ENCODE data around the gene QPRT.
"Not testable (repeated sequence)": the region's sequence is repeated elsewhere in the genome, so short reads cannot be mapped to it uniquely, and the experiment has no call there.

QPRT gene

GRCh38 chr16:29678691-29679267 lies at the start of gene QPRT:
TSS of gene QPRT (plus strand) at chr16:29679180. CDS start at chr16:29679198, 18 bp downstream.
- Mint-ChIP-seq H3K36me3 (no peaks in the 10 kb centered on the region), H3K27ac (no peak within 1 kb of the TSS), H3K9me3 (no peaks in the 10 kb centered on the region), H3K4me1 (peaks cover 13% of the 10 kb centered on the region), H3K4me3 (peak within 1 kb of the TSS; percentile 74), H3K27me3 (no peaks in the 10 kb centered on the region)
- DNase-seq (ENCODE audit: low spot score in 2 of 2) (no peak), ATAC-seq (ENCODE audit: low read depth) (no peak)

- not testable (repeated sequence) for H3K9me3 Mint-ChIP-seq; H3K27me3 Mint-ChIP-seq; H3K27ac Mint-ChIP-seq; DNase-seq (ENCODE audit: low spot score in 2 of 2); H3K4me3 Mint-ChIP-seq; ATAC-seq (ENCODE audit: low read depth); H3K36me3 Mint-ChIP-seq; H3K4me1 Mint-ChIP-seq
Measured at GRCh38 chr16:29629318-29629717, 49.7 kb upstream of the QPRT start.

- H3K27me3 Mint-ChIP-seq; H3K4me1 Mint-ChIP-seq; H3K4me3 Mint-ChIP-seq; H3K9me3 Mint-ChIP-seq; H3K36me3 Mint-ChIP-seq; ATAC-seq (ENCODE audit: low read depth); H3K27ac Mint-ChIP-seq; DNase-seq (ENCODE audit: low spot score in 2 of 2): not testable (repeated sequence)
Measured at GRCh38 chr16:29631658-29632057, 47.3 kb upstream of the QPRT start.

GRCh38 chr16:29635902-29636301 lies 43.1 kb upstream of the QPRT start:
- H3K27me3 Mint-ChIP-seq; H3K4me1 Mint-ChIP-seq; H3K27ac Mint-ChIP-seq; H3K36me3 Mint-ChIP-seq; DNase-seq (ENCODE audit: low spot score in 2 of 2); H3K4me3 Mint-ChIP-seq; H3K9me3 Mint-ChIP-seq; ATAC-seq (ENCODE audit: low read depth): not testable (repeated sequence)

GRCh38 chr16:29636368-29636767 lies 42.6 kb upstream of the QPRT start:
- ATAC-seq (ENCODE audit: low read depth); H3K4me1 Mint-ChIP-seq; H3K27me3 Mint-ChIP-seq; H3K4me3 Mint-ChIP-seq; DNase-seq (ENCODE audit: low spot score in 2 of 2); H3K27ac Mint-ChIP-seq; H3K9me3 Mint-ChIP-seq; H3K36me3 Mint-ChIP-seq: not testable (repeated sequence)

GRCh38 chr16:29638751-29639150 lies 40.2 kb upstream of the QPRT start:
- ATAC-seq (ENCODE audit: low read depth); H3K4me3 Mint-ChIP-seq; H3K9me3 Mint-ChIP-seq; H3K27ac Mint-ChIP-seq; H3K36me3 Mint-ChIP-seq; H3K4me1 Mint-ChIP-seq; H3K27me3 Mint-ChIP-seq; DNase-seq (ENCODE audit: low spot score in 2 of 2): not testable (repeated sequence)

- no peak overlapping the region for H3K4me3 Mint-ChIP-seq
- peaks cover 23% of the 10 kb centered on the region for H3K4me1 Mint-ChIP-seq
- H3K27ac Mint-ChIP-seq, result no peak overlapping the region
- H3K27me3 Mint-ChIP-seq, result no peaks in the 10 kb centered on the region
- ATAC-seq (ENCODE audit: low read depth), result no peak
- no peak for DNase-seq (ENCODE audit: low spot score in 2 of 2)
- peaks cover 2% of the 10 kb centered on the region for H3K9me3 Mint-ChIP-seq
- H3K36me3 Mint-ChIP-seq, result no peaks in the 10 kb centered on the region
Measured at GRCh38 chr16:29641561-29641960, 37.4 kb upstream of the QPRT start.

- H3K27me3 Mint-ChIP-seq, result no peaks in the 10 kb centered on the region
- H3K27ac Mint-ChIP-seq, result peak overlapping the region; percentile 9
- no peak for DNase-seq (ENCODE audit: low spot score in 2 of 2)
- no peak for ATAC-seq (ENCODE audit: low read depth)
- peaks cover 2% of the 10 kb centered on the region for H3K9me3 Mint-ChIP-seq
- H3K4me3 Mint-ChIP-seq, result no peak overlapping the region
- peaks cover 23% of the 10 kb centered on the region for H3K4me1 Mint-ChIP-seq
- H3K36me3 Mint-ChIP-seq, result no peaks in the 10 kb centered on the region
Measured at GRCh38 chr16:29643596-29643995, 35.4 kb upstream of the QPRT start.

GRCh38 chr16:29644338-29644857 lies 34.6 kb upstream of the QPRT start:
- DNase-seq (ENCODE audit: low spot score in 2 of 2), result no peak
- peak overlapping the region; percentile 30 for H3K4me3 Mint-ChIP-seq
- no peaks in the 10 kb centered on the region for H3K27me3 Mint-ChIP-seq
- peaks cover 23% of the 10 kb centered on the region for H3K4me1 Mint-ChIP-seq
- peak overlapping the region; percentile 81 for H3K27ac Mint-ChIP-seq
- H3K36me3 Mint-ChIP-seq, result no peaks in the 10 kb centered on the region
- H3K9me3 Mint-ChIP-seq, result peaks cover 2% of the 10 kb centered on the region
- ATAC-seq (ENCODE audit: low read depth), result peak; percentile 32

- H3K36me3 Mint-ChIP-seq, result no peaks in the 10 kb centered on the region
- peaks cover 25% of the 10 kb centered on the region for H3K4me1 Mint-ChIP-seq
- no peak for DNase-seq (ENCODE audit: low spot score in 2 of 2)
- H3K4me3 Mint-ChIP-seq, result peak overlapping the region; percentile 63
- peak overlapping the region; percentile 81 for H3K27ac Mint-ChIP-seq
- peaks cover 2% of the 10 kb centered on the region for H3K9me3 Mint-ChIP-seq
- no peaks in the 10 kb centered on the region for H3K27me3 Mint-ChIP-seq
- peak; percentile 83 for ATAC-seq (ENCODE audit: low read depth)
Measured at GRCh38 chr16:29644973-29645693, 33.8 kb upstream of the QPRT start.

- Mint-ChIP-seq H3K9me3 (peaks cover 2% of the 10 kb centered on the region), H3K27me3 (no peaks in the 10 kb centered on the region), H3K4me1 (peaks cover 22% of the 10 kb centered on the region), H3K36me3 (no peaks in the 10 kb centered on the region), H3K4me3 (peak overlapping the region; percentile 63), H3K27ac (peak overlapping the region; percentile 81)
- DNase-seq (ENCODE audit: low spot score in 2 of 2), result no peak
- peak; percentile 56 for ATAC-seq (ENCODE audit: low read depth)
Measured at GRCh38 chr16:29645694-29646187, 33.2 kb upstream of the QPRT start.

GRCh38 chr16:29646947-29647346 lies 32.0 kb upstream of the QPRT start:
- ATAC-seq (ENCODE audit: low read depth), result no peak
- no peak overlapping the region for H3K4me3 Mint-ChIP-seq
- H3K4me1 Mint-ChIP-seq, result peaks cover 20% of the 10 kb centered on the region
- H3K27ac Mint-ChIP-seq, result no peak overlapping the region
- H3K36me3 Mint-ChIP-seq, result no peaks in the 10 kb centered on the region
- peaks cover 2% of the 10 kb centered on the region for H3K9me3 Mint-ChIP-seq
- no peak for DNase-seq (ENCODE audit: low spot score in 2 of 2)
- H3K27me3 Mint-ChIP-seq, result no peaks in the 10 kb centered on the region

GRCh38 chr16:29649588-29650494 lies 29.1 kb upstream of the QPRT start:
- Mint-ChIP-seq H3K27me3 (no peaks in the 10 kb centered on the region), H3K4me1 (peaks cover 21% of the 10 kb centered on the region), H3K9me3 (peaks cover 2% of the 10 kb centered on the region), H3K36me3 (no peaks in the 10 kb centered on the region), H3K27ac (no peak overlapping the region), H3K4me3 (no peak overlapping the region)
- no peak for DNase-seq (ENCODE audit: low spot score in 2 of 2)
- no peak for ATAC-seq (ENCODE audit: low read depth)

GRCh38 chr16:29650771-29651170 lies 28.2 kb upstream of the QPRT start:
- ATAC-seq (ENCODE audit: low read depth) (no peak), DNase-seq (ENCODE audit: low spot score in 2 of 2) (no peak)
- no peak overlapping the region for H3K4me3 Mint-ChIP-seq
- no peaks in the 10 kb centered on the region for H3K27me3 Mint-ChIP-seq
- H3K27ac Mint-ChIP-seq, result no peak overlapping the region
- peaks cover 16% of the 10 kb centered on the region for H3K4me1 Mint-ChIP-seq
- H3K9me3 Mint-ChIP-seq, result no peaks in the 10 kb centered on the region
- no peaks in the 10 kb centered on the region for H3K36me3 Mint-ChIP-seq
